Duodenal mucosa (tissue), 2 donors: ENCODE data around the gene RASL12.

Experiments
- H3K27ac ChIP-seq: one replicate; pipeline ENCODE4 v1.7.0; 2013; ENCODE audit warnings: low read depth, low read length
- H3K27me3 ChIP-seq, 2 donors: one replicate each; pipeline ENCODE4 v1.7.0; 2013; ENCODE audit warnings: low read length in 2 of 2, control low read depth in 1 of 2; ENCODE audit not compliant: insufficient read depth in 2 of 2, control insufficient read depth in 1 of 2
- H3K36me3 ChIP-seq, 2 donors: one replicate each; pipeline ENCODE4 v1.7.0; 2013; ENCODE audit warnings: low read length in 2 of 2, control low read depth in 1 of 2; ENCODE audit not compliant: insufficient read depth in 2 of 2, control insufficient read depth in 1 of 2
- H3K4me1 ChIP-seq, 2 donors: one replicate each; pipeline ENCODE4 v1.7.0; 2013; ENCODE audit warnings: low read length in 2 of 2, control low read depth in 1 of 2; ENCODE audit not compliant: insufficient read depth in 2 of 2, control insufficient read depth in 1 of 2
- H3K4me3 ChIP-seq, 2 donors: one replicate each; pipeline ENCODE4 v1.7.0; 2013; ENCODE audit warnings: low read length in 2 of 2, low read depth in 1 of 2
- H3K9ac ChIP-seq, 2 donors: one replicate each; pipeline ENCODE4 v1.7.0; 2013; ENCODE audit warnings: low read length in 2 of 2, low read depth in 1 of 2
- H3K9me3 ChIP-seq, 2 donors: one replicate each; pipeline ENCODE4 v1.7.0; 2013; ENCODE audit warnings: low read length in 2 of 2, control low read depth in 1 of 2; ENCODE audit not compliant: control insufficient read depth in 1 of 2

RASL12 gene

GRCh38 chr15:65056868-65057548 lies 10.8 kb downstream of the RASL12 start:
- no peak overlapping the region for H3K9ac ChIP-seq
- no peaks in the 10 kb centered on the region for H3K9me3 ChIP-seq
- no peak overlapping the region for H3K27ac ChIP-seq
- peaks cover 3 to 5% of the 10 kb centered on the region in 2 donors for H3K36me3 ChIP-seq
- peaks cover 29 to 34% of the 10 kb centered on the region in 2 donors for H3K4me1 ChIP-seq
- H3K27me3 ChIP-seq = no peaks in the 10 kb centered on the region
- H3K4me3 ChIP-seq = no peak overlapping the region

DNA sequence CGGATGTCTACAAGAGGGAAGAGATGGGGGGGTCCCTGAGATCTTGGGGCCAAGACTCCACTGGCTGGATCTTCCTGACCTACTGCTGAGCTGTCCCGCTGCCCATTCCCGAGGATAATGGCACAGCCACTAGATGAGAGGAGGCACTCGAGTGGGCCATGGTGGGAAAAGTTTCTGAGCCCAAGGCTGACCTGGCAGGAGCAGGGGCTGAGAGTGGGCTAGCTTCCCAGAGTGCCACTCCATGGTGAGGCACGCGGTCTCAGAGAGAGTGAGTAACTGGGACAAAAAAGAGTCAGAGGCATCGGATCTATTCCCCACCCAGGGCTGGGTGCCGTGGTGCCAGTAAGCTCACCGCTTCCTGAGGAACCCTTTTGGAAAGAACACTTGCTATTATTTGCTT lies 11.7 kb downstream of the RASL12 start:
- no peaks in the 10 kb centered on the region for H3K9me3 ChIP-seq
- no peak overlapping the region for H3K9ac ChIP-seq
- H3K27me3 ChIP-seq = no peaks in the 10 kb centered on the region
- H3K27ac ChIP-seq = no peak overlapping the region
- peaks cover 3 to 9% of the 10 kb centered on the region in 2 donors for H3K36me3 ChIP-seq
- peaks cover 29 to 34% of the 10 kb centered on the region in 2 donors for H3K4me1 ChIP-seq
- no peak overlapping the region for H3K4me3 ChIP-seq

DNA sequence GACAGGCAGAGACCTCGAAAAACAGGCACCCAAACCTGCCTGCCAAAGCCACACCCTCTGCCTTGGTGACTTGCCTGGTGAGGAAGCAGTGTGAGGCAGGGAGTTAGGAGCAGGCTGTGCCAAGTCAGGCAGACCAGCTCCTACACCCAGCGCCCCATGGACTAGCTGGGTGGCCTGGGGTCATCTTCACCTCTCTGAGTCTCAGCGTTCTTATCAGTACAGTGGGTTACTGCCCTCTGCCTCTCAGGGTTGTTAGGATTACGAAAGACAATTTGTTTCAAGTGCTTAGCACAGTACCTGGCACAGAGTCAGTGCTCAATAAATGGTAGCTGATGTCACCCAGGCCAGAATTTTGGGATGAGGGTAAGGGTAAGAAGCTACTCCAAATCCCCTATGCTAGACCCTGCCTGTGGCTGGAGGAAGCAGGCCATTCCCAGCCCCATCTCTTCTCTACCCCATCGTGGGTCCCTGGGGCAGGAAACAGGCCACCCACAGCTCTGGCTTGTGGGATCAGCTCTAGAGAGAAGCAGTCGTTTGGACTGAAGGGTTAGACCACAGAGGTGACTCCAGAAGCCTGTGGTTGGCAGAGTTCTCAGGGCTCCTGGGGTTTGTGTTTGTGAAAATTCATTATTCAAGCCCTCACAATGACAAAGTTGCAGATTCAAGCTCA lies 12.5 kb downstream of the RASL12 start:
- H3K36me3 ChIP-seq = peaks cover 3 to 9% of the 10 kb centered on the region in 2 donors
- H3K27ac ChIP-seq = no peak overlapping the region
- peaks cover 29 to 35% of the 10 kb centered on the region in 2 donors for H3K4me1 ChIP-seq
- no peaks in the 10 kb centered on the region for H3K9me3 ChIP-seq
- H3K27me3 ChIP-seq = no peaks in the 10 kb centered on the region
- H3K4me3 ChIP-seq = no peak overlapping the region
- H3K9ac ChIP-seq = peak overlapping the region in 1 of 2 donors; percentile 6

- H3K4me1 ChIP-seq = peaks cover 33 to 43% of the 10 kb centered on the region in 2 donors
- no peak overlapping the region for H3K27ac ChIP-seq
- H3K9ac ChIP-seq = no peak overlapping the region
- H3K27me3 ChIP-seq = no peaks in the 10 kb centered on the region
- no peak overlapping the region for H3K4me3 ChIP-seq
- H3K36me3 ChIP-seq = peaks cover 3 to 9% of the 10 kb centered on the region in 2 donors
- no peaks in the 10 kb centered on the region for H3K9me3 ChIP-seq
Observed at GRCh38 chr15:65054333-65055200, 13.2 kb downstream of the RASL12 start.

GRCh38 chr15:65052956-65053355 lies 14.8 kb downstream of the RASL12 start:
- no peak overlapping the region for H3K27ac ChIP-seq
- H3K4me1 ChIP-seq = peaks cover 43 to 48% of the 10 kb centered on the region in 2 donors

GRCh38 chr15:65051266-65051665 lies 16.5 kb downstream of the RASL12 start:
- Histone ChIP-seq H3K4me3 (no peak overlapping the region), H3K27ac (no peak overlapping the region), H3K4me1 (peaks cover 29 to 34% of the 10 kb centered on the region in 2 donors), H3K9ac (no peak overlapping the region), H3K9me3 (no peaks in the 10 kb centered on the region), H3K36me3 (peaks cover 3 to 9% of the 10 kb centered on the region in 2 donors), H3K27me3 (no peaks in the 10 kb centered on the region)

More at GRCh38 chr15:65052956-65053355, 14.8 kb downstream of the RASL12 start:
- Histone ChIP-seq H3K4me3 (no peak overlapping the region), H3K36me3 (peaks cover 3 to 9% of the 10 kb centered on the region in 2 donors), H3K9ac (no peak overlapping the region), H3K9me3 (no peaks in the 10 kb centered on the region), H3K27me3 (no peaks in the 10 kb centered on the region)

- no peak overlapping the region for H3K27ac ChIP-seq
- H3K4me1 ChIP-seq = peaks cover 28 to 30% of the 10 kb centered on the region in 2 donors
- no peaks in the 10 kb centered on the region for H3K9me3 ChIP-seq
- no peaks in the 10 kb centered on the region for H3K27me3 ChIP-seq
- no peak overlapping the region for H3K9ac ChIP-seq
- peaks cover 3 to 9% of the 10 kb centered on the region in 2 donors for H3K36me3 ChIP-seq
- H3K4me3 ChIP-seq = no peak overlapping the region
Observed at GRCh38 chr15:65050270-65050669, 17.5 kb downstream of the RASL12 start.

- Histone ChIP-seq H3K4me3 (peak overlapping the region; percentile 50 to 70), H3K27me3 (no peaks in the 10 kb centered on the region), H3K4me1 (peaks cover 25 to 27% of the 10 kb centered on the region in 2 donors), H3K9ac (no peak overlapping the region), H3K27ac (no peak overlapping the region), H3K9me3 (no peaks in the 10 kb centered on the region), H3K36me3 (peaks cover 3 to 9% of the 10 kb centered on the region in 2 donors)
Observed at GRCh38 chr15:65049418-65049840, 18.4 kb downstream of the RASL12 start.

GRCh38 chr15:65048241-65048640 lies 19.6 kb downstream of the RASL12 start:
- Histone ChIP-seq H3K27ac (no peak overlapping the region), H3K9me3 (no peaks in the 10 kb centered on the region), H3K27me3 (no peaks in the 10 kb centered on the region), H3K9ac (no peak overlapping the region), H3K4me1 (peaks cover 34 to 36% of the 10 kb centered on the region in 2 donors), H3K36me3 (peaks cover 3 to 4% of the 10 kb centered on the region in 2 donors), H3K4me3 (no peak overlapping the region)
